ENCODE measurements around the gene KLK12. TPM values are rescaled to one million over a fixed set of nuclear protein-coding genes. Genes with fewer than 3 reads are reported as not detected.

Gene KLK12
- total and polyA plus RNA-seq, 9 of the 15 experiments (the other 6 are each of a cell fraction or from before 2014, with no cell fraction given), result not detected

- DNase-seq (ENCODE audit: extremely low read depth in 1 of 4, low spot score in 3 of 4), result no peak
- no peak overlapping the region for H2AFZ ChIP-seq (ENCODE audit: low read depth, low read length)
- in situ Hi-C loops (cut with MboI) (no loop called here), intact Hi-C loops (cut with micrococcal nuclease) (no loop called here)
- H3K9me3 ChIP-seq (replicated peaks; ENCODE audit: control insufficient read depth, insufficient read depth, low read depth, low read length), result no peaks in the 10 kb centered on the region
- ChIA-PET POLR2A (interaction anchor here (0.9 kb wide), 1 partner anchor 16 kb away, joined by 4 read pairs; no protein-coding TSS in a partner anchor), CTCF (ENCODE audit: low intra/inter-chr PET ratio) (no interaction called here)
- H3K4me1 ChIP-seq (replicated peaks in 1 of 2; ENCODE audit: control insufficient read depth in 2 of 2, insufficient read depth in 2 of 2, low read length in 2 of 2), result peaks cover 13 to 15% of the 10 kb centered on the region in 2 experiments
- no peaks in the 10 kb centered on the region for H3K27me3 ChIP-seq (ENCODE audit: control insufficient read depth in 2 of 2, insufficient read depth in 2 of 2, low read length in 2 of 2)
- H3K9me1 ChIP-seq (ENCODE audit: control insufficient read depth, insufficient read depth, low read length), result no peaks in the 10 kb centered on the region
- no peak overlapping the region for H3K9ac ChIP-seq (ENCODE audit: insufficient read depth in 1 of 2, low read depth in 2 of 2, low read length in 2 of 2)
- ATAC-seq, result no peak
- no peaks in the 10 kb centered on the region for H4K20me1 ChIP-seq (replicated peaks; ENCODE audit: control insufficient read depth, insufficient read depth, low read length)
- no peak overlapping the region for H3K4me3 ChIP-seq
- WGBS (ENCODE audit: insufficient coverage, low coverage, missing lambda C conversion rate), result 0% methylated on average over 1 of the region's 1 CpG
- no peaks in the 10 kb centered on the region for H3K79me2 ChIP-seq (ENCODE audit: control insufficient read depth, insufficient read depth, low read length)
- no peak overlapping the region for H3K4me2 ChIP-seq (ENCODE audit: insufficient read depth, low read length)
- no TSS peak for BruUV-seq (replicated peaks)
- no peak for FAIRE-seq
- no peaks in the 10 kb centered on the region for H3K36me3 ChIP-seq (ENCODE audit: control insufficient read depth, insufficient read depth, low read length)
- no peak overlapping the region for H3K27ac ChIP-seq (ENCODE audit: extremely low read depth, low read depth, low read length)
- TF ChIP-seq NKRF (IDR thresholded peaks at IDR 0.05; ENCODE audit: borderline replicate concordance), result no peak
- TF ChIP-seq CBFA2T2 (conservative IDR thresholded peaks at IDR 0.05), result no peak
- no peak for TF ChIP-seq ARID3A (IDR thresholded peaks at IDR 0.05; ENCODE audit: borderline replicate concordance, low read depth, low read length)
- no peak for TF ChIP-seq SIN3B (IDR thresholded peaks at IDR 0.05; ENCODE audit: low read depth)
- no peak for TF ChIP-seq EP400 (IDR thresholded peaks at IDR 0.05)
- no peak for TF ChIP-seq ARID4B (CRISPR knock-in tag; IDR thresholded peaks at IDR 0.05)
- no peak for TF ChIP-seq SRSF1 (IDR thresholded peaks at IDR 0.05; ENCODE audit: low read depth, low read length)
- peak; percentile 66; the same call in 1 of the 2 replicates for TF ChIP-seq EHMT2 (IDR thresholded peaks at IDR 0.05)
- TF ChIP-seq ZFP30 (CRISPR knock-in tag; IDR thresholded peaks at IDR 0.05; ENCODE audit: borderline replicate concordance), result no peak
- 0 out of 4 replicates have a peak, but pooled peaks of 1 of the 2 experiments have one; percentile 13 for TF ChIP-seq HDAC1 (IDR thresholded peaks at IDR 0.05)
- TF ChIP-seq TRIM25 (IDR thresholded peaks at IDR 0.05; ENCODE audit: borderline replicate concordance), result no peak
Measured at GRCh38 chr19:51060973-51061372, 26.2 kb upstream of the KLK12 start.

Measured in K562 (cell line).